Left renal cortex interstitium (tissue), 4 donors: Measurements from ENCODE around the gene MECR. TPM values are rescaled to one million over a fixed set of nuclear protein-coding genes. Genes with fewer than 3 reads are reported as not detected.

Source experiments
- DNase-seq, 4 donors: peaks; one replicate each; pipeline ENCODE4 v3.0.0-alpha.2; 2013; ENCODE audit warnings: low read depth in 4 of 4, low spot score in 2 of 4, missing footprints in 1 of 4
- polyA plus RNA-seq, 4 donors: library from polyadenylated mRNA; unstranded; fragments of 120-200 nt; gene quantifications; one replicate each; pipeline ENCODE4 v1.2.1, GENCODE V29; 2013; ENCODE audit not compliant: insufficient read length in 4 of 4

MECR gene
- polyA plus RNA-seq: 10 to 100 TPM; 21.7 to 37.3 (median 30.4) TPM

DNA sequence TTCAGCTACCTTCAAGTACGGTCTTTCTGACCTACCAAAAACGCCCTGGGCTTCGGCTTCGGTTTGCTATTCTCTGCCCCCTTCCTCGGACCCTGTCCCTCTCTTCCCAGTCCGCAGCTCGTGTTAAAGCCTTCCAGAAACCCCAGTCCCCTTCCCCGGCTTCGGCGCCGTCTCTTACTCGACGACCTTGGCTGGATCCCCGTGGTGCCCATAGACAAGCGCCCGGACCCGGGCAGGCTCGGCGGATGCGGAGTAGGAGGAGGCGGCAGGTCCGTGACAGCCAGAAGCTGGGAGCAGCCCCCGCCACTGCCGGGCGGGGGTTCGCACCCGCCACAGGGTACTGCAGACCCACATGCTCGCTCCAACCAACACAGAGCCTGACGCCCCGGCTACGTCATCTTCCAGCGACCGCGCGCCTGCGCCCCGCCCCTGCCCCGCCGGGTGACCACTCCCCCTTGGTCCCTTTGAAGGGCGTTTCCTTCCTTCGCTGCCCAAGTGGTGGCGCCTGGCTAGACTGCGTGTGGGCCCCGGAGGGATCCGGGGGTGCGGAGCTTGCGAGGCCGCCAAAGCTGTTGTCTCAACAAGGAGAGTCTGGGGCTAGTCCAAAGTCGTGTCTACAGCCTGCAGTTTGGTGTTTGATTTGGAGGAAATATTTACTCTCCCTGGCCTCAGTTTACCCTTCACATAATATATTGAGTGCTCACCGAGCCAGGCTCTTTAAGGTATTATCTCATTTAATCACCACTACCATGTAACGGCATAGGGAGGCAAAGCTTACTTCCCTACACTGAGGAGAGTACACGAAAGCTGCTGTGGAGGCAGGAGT lies at the start of gene MECR:
Gene MECR (minus strand): TSS at position 382 of the 826 bp plus-strand sequence. CDS start 28 bp downstream, at position 354.
- DNase-seq: peak; percentile 64 to 85 (median 80)

DNA sequence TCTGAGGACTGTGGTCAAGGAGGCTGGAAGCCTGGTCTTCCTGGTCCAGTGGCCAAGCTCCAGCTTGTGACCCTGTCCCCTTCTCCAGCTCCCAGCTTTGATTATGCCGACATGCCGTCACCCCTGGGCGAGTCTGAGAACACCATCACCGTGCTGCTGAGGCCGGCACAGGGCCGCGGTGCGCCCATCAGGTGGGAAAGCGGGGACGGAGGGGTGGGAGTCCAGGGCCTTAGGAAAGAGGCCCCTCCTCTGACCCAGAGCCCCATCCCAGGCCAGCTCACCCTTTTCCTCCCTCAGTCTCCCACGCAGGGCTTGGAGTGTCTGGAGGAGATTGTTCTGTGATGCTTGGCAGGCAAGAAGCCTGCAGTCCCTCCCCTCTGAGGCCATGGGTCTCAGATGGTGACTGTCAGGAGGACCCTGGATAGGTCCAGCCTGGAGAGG lies 49.2 kb upstream of the MECR start:
- DNase-seq: no peak

DNA sequence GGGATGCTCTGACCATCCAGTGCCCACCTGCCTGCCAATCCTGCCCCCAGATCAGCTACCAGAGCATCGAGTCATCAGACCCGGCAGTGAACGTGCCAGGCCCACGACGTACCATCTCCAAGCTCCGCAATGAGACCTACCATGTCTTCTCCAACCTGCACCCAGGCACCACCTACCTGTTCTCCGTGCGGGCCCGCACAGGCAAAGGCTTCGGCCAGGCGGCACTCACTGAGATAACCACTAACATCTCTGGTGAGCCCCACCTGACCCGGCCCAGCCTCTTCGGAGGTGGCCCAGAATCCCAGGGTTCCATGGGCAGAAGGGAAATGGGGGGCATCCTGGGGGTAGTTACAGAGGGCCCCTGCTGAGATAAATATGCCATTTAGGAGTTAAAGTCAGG lies 48.7 kb upstream of the MECR start:
- no peak for DNase-seq

- no peak for DNase-seq
These were observed 47.4 kb upstream of the MECR start for GRCh38 chr1:29278124-29278523.

DNA sequence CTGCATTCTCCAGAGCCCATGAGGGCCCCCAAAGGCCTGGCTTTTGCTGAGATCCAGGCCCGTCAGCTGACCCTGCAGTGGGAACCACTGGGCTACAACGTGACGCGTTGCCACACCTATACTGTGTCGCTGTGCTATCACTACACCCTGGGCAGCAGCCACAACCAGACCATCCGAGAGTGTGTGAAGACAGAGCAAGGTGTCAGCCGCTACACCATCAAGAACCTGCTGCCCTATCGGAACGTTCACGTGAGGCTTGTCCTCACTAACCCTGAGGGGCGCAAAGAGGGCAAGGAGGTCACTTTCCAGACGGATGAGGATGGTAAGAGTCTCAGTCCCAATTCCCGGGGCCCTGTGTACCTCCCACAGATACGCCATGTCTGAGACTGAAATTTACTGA lies 44.7 kb upstream of the MECR start:
- no peak for DNase-seq

- no peak for DNase-seq
These were observed 41.6 kb upstream of the MECR start for GRCh38 chr1:29272147-29272907.

GRCh38 chr1:29271724-29272123 lies 41.0 kb upstream of the MECR start:
- peak in 1 of 4 donors; percentile 66 for DNase-seq

DNA sequence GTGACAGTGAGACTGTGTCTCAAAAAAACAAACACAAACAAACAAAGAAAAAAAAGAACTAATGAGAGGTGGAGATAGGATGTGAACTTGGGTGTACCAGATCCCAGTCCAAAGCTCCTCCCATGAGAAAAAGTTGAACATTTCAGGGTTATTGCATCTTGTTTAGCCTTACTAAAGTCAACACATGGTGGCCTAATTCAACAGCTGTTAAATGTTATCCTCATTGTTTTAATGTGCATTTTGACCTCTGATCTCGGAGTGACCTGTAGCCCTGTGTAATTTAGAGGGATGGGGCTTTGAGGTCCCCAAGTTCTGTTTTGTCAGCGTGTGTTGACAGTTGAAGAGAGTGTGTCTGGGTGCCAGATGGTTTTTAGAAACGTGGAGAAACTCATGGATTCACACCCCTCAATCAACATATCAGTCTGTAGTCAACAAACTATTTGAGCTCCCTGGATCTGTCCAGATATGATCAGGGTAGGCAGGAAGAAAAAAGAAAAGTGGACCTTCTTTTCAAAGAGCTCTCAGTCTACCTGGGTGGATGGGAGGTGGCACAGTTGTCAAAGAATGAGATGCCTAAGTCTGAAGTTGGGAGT lies 40.3 kb upstream of the MECR start:
- no peak for DNase-seq

- peak in 1 of 4 donors; percentile 49 for DNase-seq
These were observed 38.6 kb upstream of the MECR start for GRCh38 chr1:29269382-29269781.

GRCh38 chr1:29267321-29268070 lies 36.8 kb upstream of the MECR start:
- DNase-seq: no peak

DNA sequence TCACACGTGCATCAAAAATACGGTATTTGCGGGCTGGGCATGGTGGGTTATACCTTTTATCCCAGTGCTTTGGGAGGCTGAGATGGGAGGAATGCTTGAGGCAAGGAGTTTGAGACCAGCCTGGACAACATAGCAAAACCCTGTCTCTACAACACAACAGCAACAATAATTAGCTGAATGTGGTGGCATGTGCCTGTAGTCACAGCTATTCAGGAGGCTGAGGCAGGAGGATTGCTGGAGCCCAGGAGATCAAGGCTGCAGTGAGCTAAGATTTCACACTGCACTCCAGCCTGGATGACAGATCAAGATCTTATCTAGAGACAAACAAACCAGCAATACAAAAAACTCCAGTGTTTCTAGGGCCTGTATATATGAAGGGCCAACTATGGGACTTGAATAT lies 36.2 kb upstream of the MECR start:
- DNase-seq: no peak

- no peak for DNase-seq
These were observed 34.1 kb upstream of the MECR start for GRCh38 chr1:29264773-29265389.

DNA sequence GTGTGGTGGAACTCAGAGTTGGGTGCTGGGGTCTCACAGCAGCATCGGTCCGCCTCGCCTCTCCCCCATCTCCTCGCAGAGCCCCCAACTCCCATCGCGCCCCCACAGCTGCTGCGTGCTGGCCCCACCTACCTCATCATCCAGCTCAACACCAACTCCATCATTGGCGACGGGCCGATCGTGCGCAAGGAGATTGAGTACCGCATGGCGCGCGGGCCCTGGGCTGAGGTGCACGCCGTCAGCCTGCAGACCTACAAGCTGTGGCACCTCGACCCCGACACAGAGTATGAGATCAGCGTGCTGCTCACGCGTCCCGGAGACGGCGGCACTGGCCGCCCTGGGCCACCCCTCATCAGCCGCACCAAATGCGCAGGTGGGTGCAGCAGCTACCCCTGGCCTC lies 29.8 kb upstream of the MECR start:
- DNase-seq: no peak

DNA sequence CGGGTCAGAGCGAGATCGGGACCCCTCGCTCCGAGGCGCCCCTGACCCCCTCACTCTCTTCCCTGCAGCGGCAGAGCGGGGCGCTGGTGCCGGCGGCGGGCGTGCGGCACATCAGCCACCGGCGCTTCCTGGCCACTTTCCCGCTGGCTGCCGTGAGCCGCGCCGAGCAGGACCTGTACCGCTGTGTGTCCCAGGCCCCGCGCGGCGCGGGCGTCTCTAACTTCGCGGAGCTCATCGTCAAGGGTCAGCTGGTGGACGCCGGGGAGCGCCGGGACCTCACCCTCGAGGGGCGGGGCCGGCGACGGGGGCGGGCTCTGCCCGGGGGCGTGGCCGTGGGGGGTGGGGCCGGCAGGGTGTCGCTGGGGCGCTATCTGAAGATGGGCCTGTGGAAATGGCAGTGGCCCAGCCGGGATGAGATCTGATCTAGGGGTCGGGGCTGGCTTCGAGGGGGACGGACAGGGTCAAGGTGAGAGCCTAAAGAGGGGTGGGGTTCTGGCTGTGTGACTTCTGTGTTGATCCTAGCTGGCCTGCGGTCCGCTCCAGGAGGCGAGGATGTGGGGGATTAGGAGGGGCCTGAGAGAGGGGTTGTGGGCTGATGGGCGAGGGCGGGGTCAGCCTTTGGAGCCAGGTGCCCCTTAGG lies 29.2 kb upstream of the MECR start:
- no peak for DNase-seq

- DNase-seq: no peak
These were observed 28.5 kb upstream of the MECR start for GRCh38 chr1:29258976-29259801.

DNA sequence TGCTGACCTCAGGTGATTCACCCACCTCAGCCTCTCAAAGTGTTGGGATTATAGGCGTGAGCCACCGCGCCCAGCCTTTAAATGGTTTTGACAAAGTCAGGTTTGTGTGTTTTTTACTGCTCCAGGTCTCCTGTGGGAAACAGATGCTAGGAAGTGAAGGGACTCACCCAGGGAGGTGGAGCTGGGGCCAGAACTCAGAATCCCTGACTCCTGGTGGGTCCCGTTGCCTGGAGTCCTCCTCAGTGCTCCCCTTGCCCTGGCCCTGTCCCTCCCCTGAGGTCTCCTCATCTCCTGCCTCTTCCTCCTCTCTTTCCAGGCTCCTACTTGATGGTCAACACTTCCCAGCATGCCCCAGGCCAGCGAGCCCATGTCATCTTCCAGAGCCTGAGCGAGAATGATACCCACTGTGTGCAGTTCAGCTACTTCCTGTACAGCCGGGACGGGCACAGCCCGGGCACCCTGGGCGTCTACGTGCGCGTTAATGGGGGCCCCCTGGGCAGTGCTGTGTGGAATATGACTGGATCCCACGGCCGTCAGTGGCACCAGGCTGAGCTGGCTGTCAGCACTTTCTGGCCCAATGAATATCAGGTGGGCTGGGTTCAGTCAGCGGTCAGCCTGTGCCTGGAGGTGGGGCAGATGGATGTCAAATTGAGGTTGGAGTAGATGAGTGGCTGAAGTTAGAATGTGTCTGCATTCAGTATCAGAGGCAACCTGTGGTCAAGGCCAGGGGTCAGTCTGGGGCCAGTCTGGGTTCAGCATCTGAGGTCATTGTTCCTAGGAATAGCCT lies 27.6 kb upstream of the MECR start:
- DNase-seq: no peak

- no peak for DNase-seq
These were observed 26.5 kb upstream of the MECR start for GRCh38 chr1:29256979-29257804.
